H1 (cell line): ENCODE measurements around the gene ARSK. TPM values are rescaled to one million over a fixed set of nuclear protein-coding genes. Genes with fewer than 3 reads are reported as not detected.

Experiments
- CTCF ChIA-PET: fragments of 300-600 bp; sonication (Branson Sonifier 250); formaldehyde crosslinking; loops from one replicate; lab custom pipeline; 2021; ENCODE audit not compliant: partially characterized antibody; lab: Charles Lee
- POLR2A ChIA-PET: fragments of 300-600 bp; sonication (Branson Sonifier 250); formaldehyde crosslinking; loops from one replicate; lab custom pipeline; 2021; ENCODE audit warnings: inconsistent platforms; ENCODE audit not compliant: partially characterized antibody; lab: Charles Lee
- DNase-seq, 2 experiments: peaks; one replicate each; pipeline versions ENCODE4 v3.0.0 to v3.0.0-alpha.2; 2010 to 2022; ENCODE audit warnings: low spot score in 2 of 2, low read depth in 1 of 2, mixed read lengths in 1 of 2
- FAIRE-seq: peaks from 2 replicates; lab custom pipeline; 2011; peaks lifted over from hg19 to GRCh38; lab: Jason Lieb, UNC
- H2AFZ ChIP-seq: 2 replicates; pipeline ENCODE4 v1.8.1; 2012; ENCODE audit warnings: low read length, inconsistent platforms
- H2AK5ac ChIP-seq: 2 replicates; pipeline ENCODE4 v1.6.1; 2013; ENCODE audit warnings: low read depth, low read length
- H2BK120ac ChIP-seq: replicated peaks from 2 replicates; pipeline ENCODE3; 2013; ENCODE audit warnings: low read depth, low read length, inconsistent platforms
- H2BK12ac ChIP-seq: 2 replicates; pipeline ENCODE4 v1.6.1; 2013; ENCODE audit warnings: low read depth, low read length
- H2BK15ac ChIP-seq: 2 replicates; pipeline ENCODE4 v1.6.1; 2013; ENCODE audit warnings: low read length
- H2BK20ac ChIP-seq: 2 replicates; pipeline ENCODE4 v1.6.1; 2013; ENCODE audit warnings: low read length
- H2BK5ac ChIP-seq: 2 replicates; pipeline ENCODE4 v1.6.1; 2013; ENCODE audit warnings: low read depth, low read length
- H3K14ac ChIP-seq: 2 replicates; pipeline ENCODE4 v1.6.1; 2013; ENCODE audit warnings: inconsistent platforms; ENCODE audit not compliant: insufficient read length
- H3K18ac ChIP-seq: 2 replicates; pipeline ENCODE4 v1.6.1; 2013; ENCODE audit warnings: low read length; ENCODE audit errors: extremely low read depth
- H3K23ac ChIP-seq: 2 replicates; pipeline ENCODE4 v1.6.1; 2013; ENCODE audit warnings: inconsistent platforms; ENCODE audit not compliant: insufficient read length
- H3K23me2 ChIP-seq: 2 replicates; pipeline ENCODE4 v1.6.1; 2013; ENCODE audit warnings: low read depth, low read length
- H3K27ac ChIP-seq: 2 replicates; pipeline ENCODE4 v1.6.1; 2011; ENCODE audit warnings: low read depth, low read length, inconsistent platforms
- H3K27me3 ChIP-seq, 4 experiments: replicated peaks in 1 of 4; 1 replicate in 1 of 4; 2 replicates in 3 of 4; pipeline versions ENCODE4 v1.6.1 to v1.8.1; 2011 to 2013; ENCODE audit warnings: low read length in 3 of 4, mild to moderate bottlenecking in 3 of 4, inconsistent platforms in 2 of 4, mixed read lengths in 2 of 4, moderate library complexity in 1 of 4; ENCODE audit not compliant: control insufficient read depth in 3 of 4, insufficient read depth in 3 of 4; ENCODE audit errors: extremely low read depth in 1 of 4
- H3K36me3 ChIP-seq, 4 experiments: 2 replicates each; pipeline versions ENCODE4 v1.6.1 to v1.8.1; 2011 to 2013; ENCODE audit warnings: mild to moderate bottlenecking in 4 of 4, low read length in 3 of 4, moderate library complexity in 2 of 4, control low read depth in 1 of 4, inconsistent platforms in 1 of 4; ENCODE audit not compliant: insufficient read depth in 4 of 4, control insufficient read depth in 2 of 4
- H3K4ac ChIP-seq: replicated peaks from 2 replicates; pipeline ENCODE3; 2013; ENCODE audit warnings: low read length, low read depth, mixed read lengths, inconsistent platforms; ENCODE audit not compliant: insufficient read length
- H3K4me1 ChIP-seq, 4 experiments: replicated peaks in 1 of 4; 1 replicate in 1 of 4; 2 replicates in 3 of 4; pipeline versions ENCODE4 v1.6.1 to v1.8.1; 2011 to 2013; ENCODE audit warnings: low read length in 3 of 4, inconsistent platforms in 2 of 4, mixed read lengths in 1 of 4; ENCODE audit not compliant: insufficient read depth in 4 of 4, control insufficient read depth in 3 of 4
- H3K4me2 ChIP-seq, 2 experiments: 2 replicates each; pipeline versions ENCODE4 v1.6.1 to v1.8.1; 2011 to 2013; ENCODE audit warnings: low read depth in 2 of 2, low read length in 2 of 2, control low read depth in 1 of 2, inconsistent platforms in 1 of 2, mild to moderate bottlenecking in 1 of 2; ENCODE audit not compliant: insufficient read depth in 1 of 2
- H3K4me3 ChIP-seq, 4 experiments: fragments of 200-600, 300-600 bp in 1 of 4; sonication (generic), shearing (Covaris generic), sonication (Bioruptor Twin) in 1 of 4; 2 replicates each; pipeline versions ENCODE4 v1.5.1 to v1.8.1; 2011 to 2016; ENCODE audit warnings: low read length in 4 of 4, low read depth in 3 of 4, control low read depth in 2 of 4, inconsistent platforms in 2 of 4, mild to moderate bottlenecking in 2 of 4, mixed read lengths in 1 of 4, moderate library complexity in 1 of 4; ENCODE audit not compliant: insufficient read depth in 2 of 4; ENCODE audit errors: extremely low read depth in 1 of 4
- H3K56ac ChIP-seq: replicated peaks from 2 replicates; pipeline ENCODE3; 2013; ENCODE audit warnings: low read depth, mild to moderate bottlenecking, mixed read lengths, low read length, inconsistent platforms; ENCODE audit not compliant: insufficient read length
- H3K79me1 ChIP-seq: 2 replicates; pipeline ENCODE4 v1.6.1; 2013; ENCODE audit warnings: low read depth, low read length, control low read depth
- H3K79me2 ChIP-seq, 2 experiments: 2 replicates each; pipeline versions ENCODE4 v1.6.1 to v1.8.1; 2012 to 2013; ENCODE audit warnings: low read length in 2 of 2, mild to moderate bottlenecking in 2 of 2, inconsistent platforms in 1 of 2; ENCODE audit not compliant: insufficient read depth in 2 of 2, control insufficient read depth in 1 of 2
- H3K9ac ChIP-seq, 4 experiments: replicated peaks in 1 of 4; 1 replicate in 1 of 4; 2 replicates in 3 of 4; pipeline versions ENCODE4 v1.6.1 to v1.8.1; 2011 to 2013; ENCODE audit warnings: low read depth in 3 of 4, low read length in 3 of 4, control low read depth in 2 of 4, mild to moderate bottlenecking in 2 of 4, moderate library complexity in 2 of 4, inconsistent platforms in 1 of 4; ENCODE audit errors: extremely low read depth in 1 of 4
- H3K9me3 ChIP-seq, 2 experiments: 2 replicates each; pipeline versions ENCODE4 v1.6.1 to v1.8.1; 2012 to 2013; ENCODE audit warnings: mild to moderate bottlenecking in 2 of 2, moderate library complexity in 2 of 2, control low read depth in 1 of 2, inconsistent platforms in 1 of 2, low read depth in 1 of 2, low read length in 1 of 2, mixed read lengths in 1 of 2; ENCODE audit not compliant: insufficient read depth in 2 of 2
- H4K20me1 ChIP-seq, 2 experiments: replicated peaks in 1 of 2; 2 replicates each; pipeline versions ENCODE3 to v1.8.1; 2011 to 2013; ENCODE audit warnings: inconsistent platforms in 2 of 2, low read length in 2 of 2, mild to moderate bottlenecking in 1 of 2; ENCODE audit not compliant: insufficient read depth in 2 of 2, control insufficient read depth in 1 of 2
- H4K5ac ChIP-seq: 2 replicates; pipeline ENCODE4 v1.6.1; 2013; ENCODE audit warnings: low read length, low read depth, mixed read lengths, inconsistent platforms; ENCODE audit not compliant: insufficient read length
- H4K8ac ChIP-seq: 2 replicates; pipeline ENCODE4 v1.8.0; 2013; ENCODE audit warnings: mild to moderate bottlenecking, moderate library complexity, low read length, inconsistent platforms; ENCODE audit not compliant: insufficient read depth; ENCODE audit errors: extremely low read depth
- H4K91ac ChIP-seq: replicated peaks from 2 replicates; pipeline ENCODE3; 2013; ENCODE audit warnings: low read length, mixed read lengths, inconsistent platforms; ENCODE audit not compliant: insufficient read length
- CBX8 ChIP-seq: fragments of 300-800, 300-1000 bp; sonication (generic); IDR thresholded peaks from 2 replicates; pipeline ENCODE4 v1.7.1; 2016; ENCODE audit warnings: low read depth, low read length, borderline replicate concordance
- CEBPB ChIP-seq: IDR thresholded peaks from 2 replicates; pipeline ENCODE4 v1.6.1; 2012; ENCODE audit warnings: low read depth, low read length
- E2F6 ChIP-seq: IDR thresholded peaks from 2 replicates; pipeline ENCODE4 v1.6.1; 2012; ENCODE audit warnings: inconsistent platforms
- EGR1 ChIP-seq: IDR thresholded peaks from 2 replicates; pipeline ENCODE4 v1.6.1; 2011; ENCODE audit warnings: low read depth, low read length, borderline replicate concordance
- GTF2F1 ChIP-seq: IDR thresholded peaks from 2 replicates; pipeline ENCODE4 v1.6.1; 2012; ENCODE audit warnings: low read depth, low read length, improper control_type of control experiment, borderline replicate concordance
- HDAC6 ChIP-seq: IDR thresholded peaks from one replicate; pipeline ENCODE4 v1.7.1; 2012; ENCODE audit warnings: low read depth, mild to moderate bottlenecking, inconsistent platforms, low read length, moderate library complexity
- KDM1A ChIP-seq: fragments of 200-600, 300-600 bp; sonication (generic); IDR thresholded peaks from 2 replicates; pipeline ENCODE4 v1.7.1; 2016; ENCODE audit warnings: mild to moderate bottlenecking, low read length, borderline replicate concordance
- MAFK ChIP-seq: IDR thresholded peaks from 2 replicates; pipeline ENCODE4 v1.6.1; 2012; ENCODE audit warnings: low read depth, mild to moderate bottlenecking, improper control_type of control experiment, low read length
- POLR2A ChIP-seq, 2 experiments: IDR thresholded peaks; 1 replicate in 1 of 2; 2 replicates in 1 of 2; pipeline ENCODE4 v1.6.1; 2011; ENCODE audit warnings: low read depth in 2 of 2, low read length in 2 of 2, mild to moderate bottlenecking in 2 of 2; ENCODE audit errors: control extremely low read depth in 1 of 2
- POU5F1 ChIP-seq: IDR thresholded peaks from 2 replicates; pipeline ENCODE4 v1.6.1; 2011; ENCODE audit warnings: low read depth, mild to moderate bottlenecking, low read length, moderate library complexity
- RAD21 ChIP-seq, 2 experiments: IDR thresholded peaks in 1 of 2; conservative IDR thresholded peaks in 1 of 2; 2 replicates each; pipeline ENCODE4 v1.6.1; 2011; ENCODE audit warnings: low read depth in 2 of 2, low read length in 2 of 2, improper control_type of control experiment in 1 of 2, inconsistent platforms in 1 of 2, mild to moderate bottlenecking in 1 of 2, moderate library complexity in 1 of 2
- RFX5 ChIP-seq: IDR thresholded peaks from 2 replicates; pipeline ENCODE4 v1.6.1; 2011; ENCODE audit warnings: low read depth, low read length, improper control_type of control experiment, borderline replicate concordance
- SUZ12 ChIP-seq: fragments of 200-600 bp; sonication (generic); IDR thresholded peaks from 2 replicates; pipeline ENCODE4 v1.6.1; 2012; ENCODE audit warnings: mild to moderate bottlenecking, inconsistent platforms, low read length, moderate library complexity, mixed read lengths
- TAF1 ChIP-seq: IDR thresholded peaks from 2 replicates; pipeline ENCODE4 v1.6.1; 2011; ENCODE audit warnings: mild to moderate bottlenecking, low read depth, low read length
- YY1 ChIP-seq: IDR thresholded peaks from 2 replicates; pipeline ENCODE4 v1.6.1; 2011; ENCODE audit warnings: low read depth, mild to moderate bottlenecking, low read length
- WGBS, 2 experiments: shearing (Covaris generic) in 1 of 2; methylation state at CpG; one replicate each; pipeline versions ENCODE4 v1.1.6 to v1.1.7; 2013 to 2015; ENCODE audit warnings: low lambda C conversion rate in 2 of 2, mixed read lengths in 2 of 2, inconsistent platforms in 1 of 2, low coverage in 1 of 2, missing lambda C conversion rate in 1 of 2; ENCODE audit not compliant: insufficient replicate concordance in 2 of 2, insufficient coverage in 1 of 2, insufficient read length in 1 of 2; ENCODE audit errors: extremely low coverage in 1 of 2, missing lambda C conversion rate in 1 of 2; 5-methylcytosine and 5-hydroxymethylcytosine counted together
- polyA plus RNA-seq, 7 experiments: library from polyadenylated mRNA; depleted of rRNA in 3 of 7; stranded (reverse) in 5 of 7; unstranded in 2 of 7; fragments of >200 nt in 5 of 7; fragments of 200-250 nt in 2 of 7; gene quantifications; 1 replicate in 5 of 7; 2 replicates in 1 of 7; 4 replicates in 1 of 7; pipeline versions ENCODE4 v1.2.1 to v1.2.3, GENCODE V29; 2011 to 2013; ENCODE audit warnings: missing spikeins in 2 of 7, mixed read lengths in 2 of 7
- total RNA-seq: library from RNA; stranded (reverse); fragmentation: NEBNext Ultra II Directional; extraction: Animal tissue kit (Norgen Biotek cat#: 25700); gene quantifications from 2 replicates; pipeline ENCODE4 v1.2.1, GENCODE V29; 2021

The ARSK gene
- total and polyA plus RNA-seq, 2 of the 8 experiments (the other 6 are each of a cell fraction or from before 2014, with no cell fraction given), result 8.4 to 14.1 TPM

GRCh38 chr5:95652849-95653248 lies 97.9 kb downstream of the ARSK start:
- FAIRE-seq, result no peak
- Histone ChIP-seq H4K91ac (no peak overlapping the region), H3K27me3 (no peaks in the 10 kb centered on the region), H4K8ac (no peak overlapping the region), H3K4me1 (no peaks in the 10 kb centered on the region), H3K4ac (no peak overlapping the region), H2BK5ac (no peak overlapping the region), H3K4me3 (no peak overlapping the region), H3K18ac (no peak overlapping the region), H2AK5ac (no peak overlapping the region), H3K27ac (no peak overlapping the region), H2BK20ac (no peak overlapping the region), H3K14ac (no peak overlapping the region), H2BK15ac (no peak overlapping the region), H3K9me3 (no peaks in the 10 kb centered on the region), H3K79me2 (no peaks in the 10 kb centered on the region), H3K79me1 (no peaks in the 10 kb centered on the region), H3K4me2 (no peak overlapping the region), H2AFZ (no peak overlapping the region), H2BK12ac (no peak overlapping the region), H3K23ac (no peak overlapping the region), H3K9ac (no peak overlapping the region), H3K56ac (no peak overlapping the region), H3K23me2 (no peaks in the 10 kb centered on the region), H4K20me1 (no peaks in the 10 kb centered on the region), H2BK120ac (no peak overlapping the region), H4K5ac (no peak overlapping the region), H3K36me3 (no peaks in the 10 kb centered on the region)
- DNase-seq, result no peak
- 92% methylated on average over 1 of the region's 1 CpG; no CpG with 5 or more reads in 1 of the 2 experiments for WGBS, 2 experiments
- CTCF ChIA-PET, result interaction anchor here (0.9 to 5.0 kb wide), 6 partner anchors 9 to 683 kb away, joined by 3 to 42 read pairs (median 3); no protein-coding TSS in a partner anchor
- POLR2A ChIA-PET, result interaction anchor here (0.6 kb wide), 1 partner anchor 53 kb away, joined by 3 read pairs; no protein-coding TSS in a partner anchor
- no peak for TF ChIP-seq POLR2A (IDR thresholded peaks at IDR 0.05; ENCODE audit: control extremely low read depth in 1 of 2, low read depth in 2 of 2, low read length in 2 of 2)
- no peak for TF ChIP-seq RFX5
- TF ChIP-seq KDM1A, result no peak
- no peak for TF ChIP-seq CBX8
- no peak for TF ChIP-seq E2F6
- TF ChIP-seq POU5F1, result no peak
- TF ChIP-seq CEBPB, result no peak
- TF ChIP-seq TAF1, result no peak
- no peak for TF ChIP-seq YY1
- no peak for TF ChIP-seq HDAC6
- TF ChIP-seq GTF2F1, result no peak
- TF ChIP-seq EGR1, result no peak
- TF ChIP-seq RAD21 (IDR thresholded peaks at IDR 0.05 in 1 of 2, conservative IDR thresholded peaks at IDR 0.05 in 1 of 2; ENCODE audit: low read depth in 2 of 2, low read length in 2 of 2), result no peak
- TF ChIP-seq SUZ12, result no peak
- TF ChIP-seq MAFK, result no peak
